G401.6 (cell line): ENCODE data around the gene GPR141.

Source experiments
- FAIRE-seq: peaks from 2 replicates; lab custom pipeline; 2012; peaks lifted over from hg19 to GRCh38; lab: Jason Lieb, UNC

GPR141 gene

GRCh38 chr7:37683246-37684120 is at the start of gene GPR141:
TSS of gene GPR141 (plus strand) at chr7:37683766. CDS start at chr7:37740394, 56,628 bp downstream.
- FAIRE-seq = no peak

- no peak for FAIRE-seq
Measured at GRCh38 chr7:37635346-37635745, 48.2 kb upstream of the GPR141 start.

DNA sequence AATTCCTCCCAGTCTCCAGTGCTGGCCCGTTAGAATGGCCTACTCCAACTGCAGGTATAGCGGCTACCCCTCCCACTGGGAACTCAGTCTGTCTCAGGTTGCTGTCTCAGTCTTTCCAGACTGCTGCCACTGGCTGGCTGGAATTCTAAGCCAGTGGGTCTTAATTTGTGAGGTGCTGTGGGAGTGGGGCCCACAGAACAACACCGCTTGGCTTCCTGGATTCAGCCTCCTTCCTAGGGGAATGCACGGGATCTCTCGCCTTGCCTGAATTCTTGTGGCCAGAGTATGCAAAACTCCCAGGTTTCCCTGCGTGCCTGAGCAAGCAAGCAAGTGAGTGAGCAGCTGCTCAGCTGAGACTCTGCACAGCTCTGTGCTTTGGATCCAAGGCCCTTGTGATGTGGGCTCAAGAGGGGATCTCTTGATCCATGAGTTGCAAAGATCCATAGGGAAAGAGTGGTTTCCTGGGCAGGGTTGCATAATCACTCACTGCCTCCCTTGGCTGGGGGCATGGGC is 41.5 kb upstream of the GPR141 start:
- no peak for FAIRE-seq

DNA sequence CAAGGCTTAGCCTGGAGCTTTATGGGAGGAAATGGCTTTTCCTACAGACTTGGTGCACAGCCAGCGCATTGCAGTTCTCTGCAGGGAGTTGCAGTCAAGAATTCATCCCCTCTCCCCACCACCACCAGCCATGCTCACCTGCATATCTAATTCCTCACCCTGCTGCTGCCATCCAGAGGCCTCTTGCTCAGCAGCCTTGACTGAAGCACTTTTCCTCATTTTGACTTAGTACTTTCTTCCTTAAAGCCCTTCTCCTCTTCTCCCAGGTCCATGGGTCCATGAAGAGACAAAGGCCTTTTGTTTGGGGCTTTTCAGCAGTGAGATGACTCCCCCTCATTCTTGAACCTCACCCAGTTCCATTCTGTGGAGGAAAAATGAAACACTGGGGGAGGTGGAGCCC is 39.7 kb upstream of the GPR141 start:
- no peak for FAIRE-seq

GRCh38 chr7:37645282-37646050 is 38.1 kb upstream of the GPR141 start:
- no peak for FAIRE-seq

DNA sequence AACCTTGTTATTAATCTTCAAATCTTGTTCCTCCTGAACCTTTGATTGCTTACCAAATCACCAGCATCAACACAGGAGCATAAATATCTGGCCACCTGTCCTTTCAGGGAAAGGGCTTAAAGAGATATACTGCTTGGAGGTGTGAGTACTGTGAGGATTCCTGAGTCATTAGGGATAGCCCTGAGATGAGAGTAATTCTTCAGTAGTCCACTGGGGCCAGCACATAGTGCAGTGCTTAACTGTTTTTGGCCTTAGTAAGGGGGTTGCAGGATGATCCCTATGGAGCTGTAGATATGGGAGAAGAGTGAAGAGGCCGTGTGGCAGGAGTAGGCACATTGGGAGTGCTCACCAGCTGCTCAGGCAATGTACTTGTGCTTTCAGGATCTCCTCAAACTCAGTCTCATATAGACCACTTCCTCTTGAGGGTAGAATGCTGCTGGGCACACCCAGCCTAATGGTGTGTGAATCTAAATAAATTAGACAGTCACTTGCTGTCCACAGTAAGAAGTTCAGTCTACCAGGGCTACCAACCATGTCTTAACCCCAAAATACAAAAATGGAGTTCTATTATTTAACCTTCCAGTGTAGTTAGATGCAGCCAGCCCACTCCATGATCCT is 26.5 kb upstream of the GPR141 start:
- FAIRE-seq = no peak

- no peak for FAIRE-seq
Measured at GRCh38 chr7:37657816-37658215, 25.8 kb upstream of the GPR141 start.

GRCh38 chr7:37659971-37660565 is 23.5 kb upstream of the GPR141 start:
- FAIRE-seq = no peak

- FAIRE-seq = no peak
Measured at GRCh38 chr7:37660614-37661013, 23.0 kb upstream of the GPR141 start.

GRCh38 chr7:37663693-37664092 is 19.9 kb upstream of the GPR141 start:
- no peak for FAIRE-seq

DNA sequence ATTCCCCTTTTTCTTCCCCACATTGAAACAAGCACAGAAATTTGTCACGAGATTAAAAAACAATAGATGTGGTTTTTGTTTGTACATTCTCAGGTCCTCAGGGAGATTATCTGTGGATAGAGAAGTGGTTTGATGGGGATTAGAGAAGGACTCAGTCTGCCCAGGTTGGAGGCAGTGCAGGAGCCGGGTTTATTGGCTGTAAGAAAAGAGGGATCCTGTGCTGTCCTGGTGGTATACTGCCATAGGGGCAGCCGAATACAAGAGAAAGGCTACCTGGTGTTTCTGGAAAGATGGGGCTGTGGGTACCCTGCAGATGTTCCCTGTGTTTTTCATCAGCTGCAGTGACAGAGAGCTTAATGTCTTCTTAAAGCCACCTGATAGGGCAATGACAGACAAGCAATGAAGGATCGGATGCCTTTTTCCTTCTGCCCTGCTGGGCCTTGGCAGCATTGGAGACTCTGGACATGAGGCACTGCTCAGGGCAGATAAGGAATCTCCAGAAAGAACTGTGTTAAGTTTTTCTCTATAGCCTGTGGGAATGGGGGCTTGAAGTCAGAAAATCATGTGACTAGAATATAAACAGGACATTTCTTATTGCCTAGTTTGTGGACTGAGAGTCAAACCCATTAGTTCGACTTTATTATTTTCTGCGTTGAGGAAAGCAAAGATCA is 18.1 kb upstream of the GPR141 start:
- FAIRE-seq = no peak

DNA sequence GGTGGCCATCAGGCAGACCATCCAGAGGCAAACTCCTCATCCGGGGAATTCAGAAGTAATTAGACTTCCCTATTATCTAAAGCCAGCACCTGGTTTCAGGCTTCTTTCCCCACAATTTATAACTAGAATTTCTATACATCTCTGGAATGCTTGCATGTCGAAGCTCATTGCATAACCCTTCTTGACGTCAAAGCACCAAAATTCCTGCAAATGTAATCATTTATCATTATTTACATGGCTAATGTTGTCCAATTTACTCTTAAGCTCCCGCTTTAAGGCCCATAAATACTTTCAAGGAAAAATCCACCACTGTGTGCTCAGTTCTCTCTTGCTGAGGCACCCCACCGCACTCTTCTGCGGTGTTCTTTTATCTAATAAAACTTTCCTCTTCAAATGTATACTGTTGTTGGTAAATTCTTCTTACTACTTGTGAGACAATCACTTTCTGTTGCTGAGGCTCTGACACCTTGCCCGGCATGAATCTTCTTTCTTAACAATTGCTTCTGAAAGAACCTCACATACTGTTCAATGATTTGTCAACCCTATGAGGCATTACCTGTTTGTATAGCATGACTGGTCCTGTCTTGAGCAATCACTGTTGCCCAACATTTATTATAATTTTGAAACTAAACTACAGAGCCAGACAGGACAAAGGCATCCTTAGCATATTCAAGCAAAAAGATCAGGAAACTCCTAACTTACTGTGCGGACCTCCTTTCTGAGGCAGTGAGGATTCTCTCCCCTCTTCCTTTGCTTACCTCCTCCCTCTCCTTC is 17.4 kb upstream of the GPR141 start:
- FAIRE-seq = no peak

DNA sequence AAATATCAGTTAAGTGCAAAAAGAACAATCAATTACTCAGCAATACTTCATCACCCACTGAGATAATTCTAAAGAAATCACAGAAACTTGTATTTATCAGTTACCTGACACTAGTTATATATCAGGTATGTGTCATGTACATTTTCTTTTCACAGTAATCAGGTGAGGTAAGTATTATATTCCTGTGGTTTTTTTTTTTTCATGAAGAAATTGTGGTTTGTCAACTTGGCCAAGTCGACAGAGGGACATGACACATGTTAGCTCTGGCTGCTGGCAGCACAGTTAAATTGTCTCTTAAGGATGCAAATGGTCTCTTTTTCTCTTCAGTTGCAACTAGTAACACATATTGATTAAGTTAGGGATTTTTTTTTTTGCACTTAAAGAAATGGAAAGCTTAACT is 13.7 kb upstream of the GPR141 start:
- FAIRE-seq = no peak

- FAIRE-seq = no peak
Measured at GRCh38 chr7:37670436-37670835, 13.1 kb upstream of the GPR141 start.

DNA sequence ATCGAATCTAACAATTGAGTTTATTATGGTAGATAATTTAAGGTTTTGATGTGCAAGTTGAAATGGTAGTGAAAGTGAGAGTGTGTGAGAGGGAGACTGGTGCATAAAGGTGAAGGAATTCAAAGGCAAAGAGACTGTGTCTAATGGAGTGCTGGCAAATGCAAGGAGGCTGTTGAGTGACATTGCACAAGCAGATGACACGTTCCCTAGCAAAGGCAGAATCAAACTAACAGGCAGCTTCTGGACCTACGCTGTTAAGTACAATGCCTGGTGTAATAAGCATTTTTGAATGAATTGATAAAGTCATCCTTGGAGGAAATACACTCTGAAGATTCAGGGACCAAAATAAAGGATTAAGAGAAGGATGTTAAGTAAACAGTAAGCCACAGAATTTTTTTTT is 11.7 kb upstream of the GPR141 start:
- FAIRE-seq = no peak

DNA sequence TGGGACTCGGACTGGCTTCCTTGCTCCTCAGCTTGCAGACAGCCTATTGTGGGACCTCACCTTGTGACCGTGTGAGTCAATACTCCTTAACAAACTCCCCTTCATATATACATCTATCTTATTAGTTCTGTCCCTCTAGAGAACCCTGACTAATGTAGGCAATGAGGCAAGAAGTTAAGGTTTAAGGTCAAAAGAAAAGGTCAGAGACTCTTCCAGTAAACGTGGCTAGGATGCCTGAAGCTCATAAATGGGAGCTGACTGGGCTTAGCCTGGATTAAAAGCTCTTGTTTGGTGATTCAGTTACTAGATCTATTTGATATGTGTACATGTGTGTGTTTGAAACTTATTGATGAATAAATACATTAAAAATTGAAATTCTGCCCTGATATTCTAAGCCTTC is 10.6 kb upstream of the GPR141 start:
- no peak for FAIRE-seq

GRCh38 chr7:37673523-37673922 is 10.0 kb upstream of the GPR141 start:
- no peak for FAIRE-seq

DNA sequence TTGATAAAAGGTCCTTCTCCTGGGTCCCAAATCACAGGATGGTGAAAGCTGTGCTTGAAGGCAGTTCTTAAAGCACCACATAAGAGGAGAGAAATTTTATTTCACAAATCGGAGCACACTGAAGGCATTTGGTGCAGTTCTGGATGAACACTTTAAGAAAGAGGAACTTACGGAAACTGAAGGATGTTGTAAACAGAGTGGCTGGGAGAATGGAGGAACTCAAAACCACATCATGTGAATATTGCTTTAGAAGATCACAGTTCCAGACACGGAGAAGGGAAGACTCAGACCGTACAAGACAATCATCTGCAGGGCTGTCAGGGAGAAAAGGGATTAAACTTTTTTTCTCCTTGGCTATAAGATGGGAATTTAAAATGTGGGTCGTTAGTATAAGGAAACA is 9.0 kb upstream of the GPR141 start:
- FAIRE-seq = no peak

- no peak for FAIRE-seq
Measured at GRCh38 chr7:37675749-37676148, 7.8 kb upstream of the GPR141 start.

DNA sequence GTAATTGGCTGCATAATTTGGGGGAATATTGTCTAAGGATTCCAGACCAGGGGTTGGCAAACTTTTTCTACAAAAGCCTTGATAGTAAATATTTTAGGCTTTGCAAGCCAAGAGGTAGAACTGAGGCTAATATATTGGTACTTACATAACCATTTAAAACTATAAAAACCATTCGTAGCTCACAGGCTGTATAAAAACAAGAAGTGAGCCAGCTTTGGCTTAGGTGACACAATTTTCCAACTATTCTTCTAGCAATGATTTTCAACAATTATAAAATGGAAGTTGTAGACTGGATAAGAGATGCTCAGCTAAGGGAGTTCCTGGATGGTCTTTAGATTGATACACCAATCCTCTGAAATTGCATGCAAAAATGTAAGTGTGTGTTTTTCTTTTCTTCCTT is 1.4 kb downstream of the GPR141 start:
- FAIRE-seq = no peak
